K562 (cell line): ENCODE results near the gene RSPH1. TPM values are rescaled to one million over a fixed set of nuclear protein-coding genes. Genes with fewer than 3 reads are reported as not detected.
A peak's percentile ranks its signal among the peaks of the same experiment; 100 is the strongest.

Experiments used
- ARNT ChIP-seq, 2 experiments: fragments of 450-650 bp; IDR thresholded peaks; 2 replicates each; pipeline ENCODE4 v1.6.1; 2016; ENCODE audit warnings: mild to moderate bottlenecking in 1 of 2
- ETV6 ChIP-seq, 3 experiments: fragments of 150-350 bp in 1 of 3; sonication (generic) in 1 of 3; formaldehyde crosslinking in 1 of 3; IDR thresholded peaks; 2 replicates each; pipeline versions ENCODE4 v1.6.1 to v1.8.0; 2014 to 2022; ENCODE audit warnings: borderline replicate concordance in 2 of 3, low read depth in 2 of 3, antibody characterized with exemption in 1 of 3, low read length in 1 of 3, mild to moderate bottlenecking in 1 of 3, missing genetic modification reagents in 1 of 3
- KLF16 ChIP-seq: IDR thresholded peaks from 2 replicates; pipeline ENCODE4 v1.6.1; 2016; ENCODE audit warnings: antibody characterized with exemption
- NRF1 ChIP-seq, 2 experiments: fragments of 450-650 bp; IDR thresholded peaks in 1 of 2; conservative IDR thresholded peaks in 1 of 2; 2 replicates each; pipeline ENCODE4 v1.6.1; 2014; ENCODE audit warnings: mild to moderate bottlenecking in 2 of 2
- PHF21A ChIP-seq: fragments of 450-650 bp; IDR thresholded peaks from 2 replicates; pipeline ENCODE4 v1.6.1; 2017; ENCODE audit warnings: low read depth, borderline replicate concordance
- RCOR1 ChIP-seq, 2 experiments: IDR thresholded peaks; 2 replicates each; pipeline ENCODE4 v1.6.1; 2012; ENCODE audit warnings: low read depth in 2 of 2, low read length in 2 of 2, borderline replicate concordance in 1 of 2, improper control_type of control experiment in 1 of 2
- REST ChIP-seq, 2 experiments: fragments of 450-650 bp; formaldehyde crosslinking in 1 of 2; IDR thresholded peaks; 2 replicates each; pipeline versions ENCODE4 v1.4.0 to v1.6.1; 2014 to 2020; ENCODE audit warnings: mild to moderate bottlenecking in 2 of 2, borderline replicate concordance in 1 of 2, low read depth in 1 of 2
- SMC3 ChIP-seq: conservative IDR thresholded peaks from 2 replicates; pipeline ENCODE4 v1.6.1; 2011; ENCODE audit warnings: low read depth, low read length, improper control_type of control experiment; ENCODE audit not compliant: insufficient read depth
- SOX6 ChIP-seq: fragments of 450-650 bp; IDR thresholded peaks from 2 replicates; pipeline ENCODE4 v1.6.1; 2014; ENCODE audit warnings: mild to moderate bottlenecking
- ZNF175 ChIP-seq: fragments of 200-800 bp; sonication (Bioruptor generic); IDR thresholded peaks from 2 replicates; pipeline ENCODE4 v1.6.1; 2016; ENCODE audit warnings: low read depth, mild to moderate bottlenecking, missing genetic modification characterization, missing compliant biosample characterization
- ZNF639 ChIP-seq, 2 experiments: fragments of 200-800 bp in 1 of 2; sonication (Bioruptor generic) in 1 of 2; sonication (generic) in 1 of 2; formaldehyde crosslinking in 1 of 2; IDR thresholded peaks in 1 of 2; conservative IDR thresholded peaks in 1 of 2; 2 replicates each; pipeline versions ENCODE4 v1.5.0 to v1.6.1; 2016 to 2020; ENCODE audit warnings: missing compliant biosample characterization in 1 of 2, missing genetic modification characterization in 1 of 2, missing genetic modification reagents in 1 of 2
- polyA plus RNA-seq, 8 experiments: library from polyadenylated mRNA; depleted of rRNA in 4 of 8; stranded (reverse) in 5 of 8; unstranded in 3 of 8; fragments of >200 nt; fragmentation: Nextera tagmentation in 2 of 8; fragmentation: Illumina TruSeq in 1 of 8; extraction: Ambion mirVana in 2 of 8; extraction: Trizol in 1 of 8; gene quantifications; 2 replicates each; pipeline versions ENCODE4 v1.2.1 to v1.2.3, GENCODE V29; 2011 to 2014; ENCODE audit warnings: inconsistent platforms in 1 of 8, missing spikeins in 1 of 8
- total RNA-seq, 7 experiments: library from RNA; depleted of rRNA in 6 of 7; stranded (reverse); fragments of >200 nt in 6 of 7; fragmentation: Illumina TruSeq in 2 of 7; extraction: Trizol in 2 of 7; gene quantifications; 2 replicates each; pipeline versions ENCODE4 v1.2.1 to v1.2.3, GENCODE V29; 2011 to 2021; ENCODE audit warnings: low replicate concordance in 1 of 7
- TF ChIP-seq, protein P1 (sequence below), 2 experiments: fragments of 450-650 bp in 1 of 2; sonication (generic) in 1 of 2; formaldehyde crosslinking in 1 of 2; IDR thresholded peaks in 1 of 2; conservative IDR thresholded peaks in 1 of 2; 2 replicates each; pipeline versions ENCODE4 v1.6.1 to v1.8.1; 2016 to 2023; ENCODE audit warnings: mild to moderate bottlenecking in 2 of 2, moderate library complexity in 2 of 2, inconsistent platforms in 1 of 2, missing genetic modification reagents in 1 of 2
- TF ChIP-seq, protein P2 (sequence below): fragments of 450-650 bp; formaldehyde crosslinking; IDR thresholded peaks from 2 replicates; pipeline ENCODE4 v1.4.0; 2020; ENCODE audit warnings: mild to moderate bottlenecking, mixed read lengths

RSPH1 gene
- total and polyA plus RNA-seq, 9 of the 15 experiments (the other 6 are each of a cell fraction or from before 2014, with no cell fraction given): 0.17 TPM; not detected in 8

- TF ChIP-seq ZNF639 (CRISPR knock-in tag; conservative IDR thresholded peaks at IDR 0.05 in 1 of 2, IDR thresholded peaks at IDR 0.05 in 1 of 2) (no peak), REST (IDR thresholded peaks at IDR 0.05; ENCODE audit: borderline replicate concordance) (peak; percentile 93), REST (CRISPR knock-in tag; IDR thresholded peaks at IDR 0.05; ENCODE audit: low read depth) (no peak), KLF16 (peak; percentile 53; the same call in 1 of the 2 replicates), SMC3 (peak; percentile 73), NRF1 (conservative IDR thresholded peaks at IDR 0.05 in 1 of 2, IDR thresholded peaks at IDR 0.05 in 1 of 2) (0 out of 4 replicates have a peak, but pooled peaks of 1 of the 2 experiments have one; percentile 15), ETV6 (IDR thresholded peaks at IDR 0.05; ENCODE audit: borderline replicate concordance in 1 of 2, low read depth in 2 of 2, low read length in 1 of 2) (no peak), ETV6 (CRISPR knock-in tag; IDR thresholded peaks at IDR 0.05; ENCODE audit: borderline replicate concordance) (no peak), SOX6 (peak; percentile 47; the same call in 1 of the 2 replicates), ZNF175 (CRISPR knock-in tag) (no peak), RCOR1 (IDR thresholded peaks at IDR 0.05; ENCODE audit: borderline replicate concordance in 1 of 2, low read depth in 2 of 2, low read length in 2 of 2) (peak in 1 of 2 experiments; percentile 20; a peak in 1 of 4 replicates), ARNT (IDR thresholded peaks at IDR 0.05) (peak in 1 of 2 experiments; percentile 80; a peak in 1 of 4 replicates), PHF21A (no peak)
- TF ChIP-seq, protein P1, sequence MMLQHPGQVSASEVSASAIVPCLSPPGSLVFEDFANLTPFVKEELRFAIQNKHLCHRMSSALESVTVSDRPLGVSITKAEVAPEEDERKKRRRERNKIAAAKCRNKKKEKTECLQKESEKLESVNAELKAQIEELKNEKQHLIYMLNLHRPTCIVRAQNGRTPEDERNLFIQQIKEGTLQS (IDR thresholded peaks at IDR 0.05): no peak
- TF ChIP-seq, protein P1 (CRISPR knock-in tag; conservative IDR thresholded peaks at IDR 0.05): 0 out of 2 replicates have a peak, but pooled peaks have one; percentile 48
- TF ChIP-seq, protein P2, sequence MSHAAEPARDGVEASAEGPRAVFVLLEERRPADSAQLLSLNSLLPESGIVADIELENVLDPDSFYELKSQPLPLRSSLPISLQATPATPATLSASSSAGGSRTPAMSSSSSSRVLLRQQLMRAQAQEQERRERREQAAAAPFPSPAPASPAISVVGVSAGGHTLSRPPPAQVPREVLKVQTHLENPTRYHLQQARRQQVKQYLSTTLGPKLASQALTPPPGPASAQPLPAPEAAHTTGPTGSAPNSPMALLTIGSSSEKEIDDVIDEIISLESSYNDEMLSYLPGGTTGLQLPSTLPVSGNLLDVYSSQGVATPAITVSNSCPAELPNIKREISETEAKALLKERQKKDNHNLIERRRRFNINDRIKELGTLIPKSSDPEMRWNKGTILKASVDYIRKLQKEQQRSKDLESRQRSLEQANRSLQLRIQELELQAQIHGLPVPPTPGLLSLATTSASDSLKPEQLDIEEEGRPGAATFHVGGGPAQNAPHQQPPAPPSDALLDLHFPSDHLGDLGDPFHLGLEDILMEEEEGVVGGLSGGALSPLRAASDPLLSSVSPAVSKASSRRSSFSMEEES (CRISPR knock-in tag): no peak
Observed at GRCh38 chr21:42539931-42540343, 43.9 kb upstream of the RSPH1 start (continued).
